Mesendoderm (in vitro differentiated cells): ENCODE measurements around the gene CA10.

ENCODE experiments used
- DNase-seq: peaks from one replicate; pipeline ENCODE4 v3.0.0; 2013
- H2AK5ac ChIP-seq: 2 replicates; pipeline ENCODE4 v1.6.1; 2013; ENCODE audit warnings: low read length, inconsistent platforms
- H2BK120ac ChIP-seq: 2 replicates; pipeline ENCODE4 v1.6.1; 2013; ENCODE audit warnings: low read depth, mild to moderate bottlenecking, low read length, moderate library complexity, mixed read lengths
- H2BK15ac ChIP-seq: replicated peaks from 2 replicates; pipeline ENCODE4 v1.6.1; 2013; ENCODE audit warnings: low read depth, mild to moderate bottlenecking, moderate library complexity
- H2BK5ac ChIP-seq: 2 replicates; pipeline ENCODE4 v1.6.1; 2013; ENCODE audit warnings: low read length, inconsistent platforms
- H3K18ac ChIP-seq: 2 replicates; pipeline ENCODE4 v1.6.1; 2013; ENCODE audit warnings: mild to moderate bottlenecking, low read length, mixed read lengths
- H3K23ac ChIP-seq: one replicate; pipeline ENCODE4 v1.6.1; 2013; ENCODE audit warnings: low read length
- H3K27ac ChIP-seq: 2 replicates; pipeline ENCODE4 v1.5.1; 2013; ENCODE audit warnings: low read depth, mild to moderate bottlenecking, inconsistent platforms, low read length, moderate library complexity
- H3K27me3 ChIP-seq: 2 replicates; pipeline ENCODE4 v1.6.1; 2013; ENCODE audit warnings: low read length, control low read depth, mild to moderate bottlenecking, inconsistent platforms; ENCODE audit not compliant: insufficient read depth, poor library complexity
- H3K36me3 ChIP-seq: 2 replicates; pipeline ENCODE4 v1.6.1; 2013; ENCODE audit warnings: low read length, inconsistent platforms; ENCODE audit not compliant: control insufficient read depth, insufficient read depth
- H3K4ac ChIP-seq: one replicate; pipeline ENCODE4 v1.6.1; 2013; ENCODE audit warnings: low read depth, mild to moderate bottlenecking, low read length, moderate library complexity
- H3K4me1 ChIP-seq: 2 replicates; pipeline ENCODE4 v1.6.1; 2013; ENCODE audit warnings: low read depth, low read length, inconsistent platforms; ENCODE audit not compliant: control insufficient read depth
- H3K4me2 ChIP-seq: 2 replicates; pipeline ENCODE4 v1.6.1; 2013; ENCODE audit warnings: low read length
- H3K4me3 ChIP-seq: 2 replicates; pipeline ENCODE4 v1.5.1; 2013; ENCODE audit warnings: mild to moderate bottlenecking, low read length
- H3K56ac ChIP-seq: one replicate; pipeline ENCODE4 v1.6.1; 2013; ENCODE audit warnings: low read length
- H3K79me1 ChIP-seq: 2 replicates; pipeline ENCODE4 v1.6.1; 2013; ENCODE audit warnings: low read length, inconsistent platforms
- H3K79me2 ChIP-seq: 2 replicates; pipeline ENCODE4 v1.6.1; 2013; ENCODE audit warnings: mild to moderate bottlenecking, low read length; ENCODE audit not compliant: control insufficient read depth, insufficient read depth
- H3K9ac ChIP-seq: 2 replicates; pipeline ENCODE4 v1.6.1; 2013; ENCODE audit warnings: low read length, inconsistent platforms
- H4K5ac ChIP-seq: one replicate; pipeline ENCODE4 v1.6.1; 2013; ENCODE audit warnings: low read length
- H4K8ac ChIP-seq: one replicate; pipeline ENCODE4 v1.6.1; 2013; ENCODE audit warnings: low read depth, mild to moderate bottlenecking, control low read depth, low read length, moderate library complexity
- WGBS: extraction: QIAGEN DNeasy Blood & Tissue Kit; methylation state at CpG from one replicate; pipeline ENCODE4 v1.1.7; 2013; ENCODE audit warnings: low lambda C conversion rate, missing lambda C conversion rate; ENCODE audit not compliant: insufficient coverage; ENCODE audit errors: extremely low coverage; 5-methylcytosine and 5-hydroxymethylcytosine counted together

The CA10 gene

DNA sequence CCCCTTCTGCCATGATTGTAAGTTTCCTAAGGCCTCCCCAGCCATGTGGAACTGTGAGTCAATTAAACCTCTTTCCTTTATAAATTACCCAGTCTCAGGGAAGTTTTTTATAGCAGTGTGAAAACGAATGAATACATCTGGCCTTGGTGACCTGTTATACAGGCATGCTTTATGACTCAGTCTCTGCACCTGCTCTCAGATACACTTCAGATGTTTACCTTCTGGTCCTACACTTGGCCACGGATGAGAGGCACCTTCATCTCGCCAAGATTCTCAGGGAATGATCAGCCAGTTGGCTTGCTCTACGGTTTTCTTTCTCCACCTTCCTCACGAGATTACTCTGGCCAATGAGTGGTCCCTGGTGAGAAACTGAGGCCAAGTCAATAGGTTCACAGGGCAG, 304.7 kb downstream of the CA10 start:
- Histone ChIP-seq H2BK5ac (no peak overlapping the region), H2BK15ac (no peak overlapping the region), H3K79me1 (no peaks in the 10 kb centered on the region), H3K27ac (no peak overlapping the region), H3K4me2 (no peak overlapping the region), H3K4ac (no peak overlapping the region), H3K4me1 (no peaks in the 10 kb centered on the region), H3K4me3 (no peak overlapping the region), H3K18ac (no peak overlapping the region), H3K23ac (no peak overlapping the region), H3K9ac (no peak overlapping the region), H3K56ac (no peak overlapping the region), H4K8ac (no peak overlapping the region), H3K27me3 (no peaks in the 10 kb centered on the region), H3K79me2 (no peaks in the 10 kb centered on the region), H2BK120ac (no peak overlapping the region), H3K36me3 (no peaks in the 10 kb centered on the region), H4K5ac (no peak overlapping the region), H2AK5ac (no peak overlapping the region)
- DNase-seq = no peak
- WGBS = no CpG with 5 or more reads among the region's 5 CpGs

DNA sequence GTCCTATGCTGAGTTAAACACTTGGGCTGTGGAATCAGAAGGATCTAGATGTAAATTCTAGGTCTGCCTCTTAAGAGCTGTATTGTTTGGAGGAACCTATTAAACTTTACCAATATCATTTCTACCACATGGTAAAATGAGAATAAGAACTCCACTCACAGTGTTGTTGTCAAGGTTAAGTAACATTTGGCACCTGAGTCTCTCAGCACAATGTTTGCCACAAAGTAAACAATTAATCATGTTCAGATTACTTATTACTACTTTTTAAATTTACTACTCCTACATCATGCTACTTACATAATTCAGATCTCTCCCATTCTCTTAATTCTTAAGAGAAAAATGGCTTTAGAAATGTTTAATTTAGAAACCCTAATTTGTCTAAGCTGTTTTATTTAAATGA, 305.9 kb downstream of the CA10 start:
- H2BK120ac ChIP-seq = no peak overlapping the region
- H2BK5ac ChIP-seq = no peak overlapping the region
- no peak overlapping the region for H4K8ac ChIP-seq
- H3K4me2 ChIP-seq = no peak overlapping the region
- H3K27ac ChIP-seq = no peak overlapping the region
- no peak overlapping the region for H3K9ac ChIP-seq
- H3K4me3 ChIP-seq = no peak overlapping the region
- H3K18ac ChIP-seq = no peak overlapping the region
- H4K5ac ChIP-seq = no peak overlapping the region
- H2AK5ac ChIP-seq = no peak overlapping the region
- H3K79me2 ChIP-seq = no peaks in the 10 kb centered on the region
- no peak overlapping the region for H3K56ac ChIP-seq
- H3K36me3 ChIP-seq = no peaks in the 10 kb centered on the region
- H3K23ac ChIP-seq = no peak overlapping the region
- no peaks in the 10 kb centered on the region for H3K79me1 ChIP-seq
- H3K4ac ChIP-seq = no peak overlapping the region
- H3K4me1 ChIP-seq = no peaks in the 10 kb centered on the region
- no peak overlapping the region for H2BK15ac ChIP-seq
- H3K27me3 ChIP-seq = no peaks in the 10 kb centered on the region
- DNase-seq = no peak

DNA sequence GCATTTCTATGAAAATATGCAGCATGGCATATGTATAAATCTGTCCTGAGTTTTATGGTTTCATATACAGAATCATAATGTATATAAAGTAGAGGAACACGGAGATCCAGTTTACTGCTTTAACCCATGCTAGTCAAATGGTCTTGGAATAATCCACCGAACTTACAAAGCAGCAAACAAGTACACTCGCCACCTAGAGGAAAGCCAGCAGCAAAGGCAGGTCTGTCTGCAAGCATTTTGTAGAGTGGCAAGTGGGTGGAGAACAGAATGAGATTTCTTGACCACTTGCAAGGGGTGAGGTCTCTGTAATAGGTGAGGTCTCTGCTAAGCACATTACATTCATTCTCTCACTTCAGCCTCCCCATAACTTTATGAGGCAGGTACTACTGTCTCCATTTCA, 308.3 kb downstream of the CA10 start:
- no peak overlapping the region for H4K8ac ChIP-seq
- H3K27me3 ChIP-seq = no peaks in the 10 kb centered on the region
- H3K4me1 ChIP-seq = no peaks in the 10 kb centered on the region
- H3K23ac ChIP-seq = no peak overlapping the region
- no peak overlapping the region for H2BK120ac ChIP-seq
- no peak overlapping the region for H3K56ac ChIP-seq
- no peak overlapping the region for H2BK5ac ChIP-seq
- no peak overlapping the region for H2BK15ac ChIP-seq
- peak; percentile 46 for DNase-seq
- H3K4ac ChIP-seq = no peak overlapping the region
- H3K18ac ChIP-seq = no peak overlapping the region
- H3K79me2 ChIP-seq = no peaks in the 10 kb centered on the region
- no peaks in the 10 kb centered on the region for H3K79me1 ChIP-seq
- no peak overlapping the region for H3K4me2 ChIP-seq
- no peak overlapping the region for H3K9ac ChIP-seq
- H4K5ac ChIP-seq = no peak overlapping the region
- no peak overlapping the region for H3K27ac ChIP-seq
- WGBS = no CpG with 5 or more reads among the region's 3 CpGs
- no peak overlapping the region for H2AK5ac ChIP-seq
- H3K36me3 ChIP-seq = no peaks in the 10 kb centered on the region
- H3K4me3 ChIP-seq = no peak overlapping the region

DNA sequence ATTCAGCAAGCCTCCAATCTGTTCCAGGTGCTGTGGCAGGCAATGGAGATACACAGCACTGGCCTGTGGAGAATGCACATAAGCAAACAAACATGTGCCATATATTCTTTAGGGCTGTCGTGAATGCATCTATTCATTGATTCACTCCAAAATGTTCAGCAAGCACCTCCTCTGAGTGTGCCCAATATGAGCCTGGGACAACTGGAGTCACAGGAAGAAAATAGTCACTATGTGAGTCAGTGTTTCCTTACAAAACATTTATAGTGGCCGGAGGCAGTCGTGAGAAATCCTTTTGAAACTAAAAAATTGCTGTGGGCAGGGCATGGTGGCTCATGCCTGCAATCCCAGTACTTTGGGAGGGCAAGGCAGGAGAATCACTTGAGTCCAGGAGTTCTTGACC, 310.1 kb downstream of the CA10 start:
- H3K4me2 ChIP-seq = no peak overlapping the region
- no peak overlapping the region for H4K5ac ChIP-seq
- H3K27ac ChIP-seq = no peak overlapping the region
- no peak for DNase-seq
- no peak overlapping the region for H3K23ac ChIP-seq
- H3K4me1 ChIP-seq = no peaks in the 10 kb centered on the region
- no peak overlapping the region for H3K4me3 ChIP-seq
- no peak overlapping the region for H2BK5ac ChIP-seq
- WGBS = no CpG with 5 or more reads among the region's 3 CpGs
- H3K79me2 ChIP-seq = no peaks in the 10 kb centered on the region
- no peak overlapping the region for H2AK5ac ChIP-seq
- H3K4ac ChIP-seq = no peak overlapping the region
- H3K18ac ChIP-seq = no peak overlapping the region
- no peaks in the 10 kb centered on the region for H3K36me3 ChIP-seq
- H2BK120ac ChIP-seq = no peak overlapping the region
- no peaks in the 10 kb centered on the region for H3K79me1 ChIP-seq
- H2BK15ac ChIP-seq = no peak overlapping the region
- no peak overlapping the region for H4K8ac ChIP-seq
- H3K9ac ChIP-seq = no peak overlapping the region
- H3K27me3 ChIP-seq = no peaks in the 10 kb centered on the region
- H3K56ac ChIP-seq = no peak overlapping the region

GRCh38 chr17:51846566-51846965, 311.9 kb downstream of the CA10 start:
- Histone ChIP-seq H3K23ac (no peak overlapping the region), H3K27me3 (no peaks in the 10 kb centered on the region), H2BK15ac (no peak overlapping the region), H3K27ac (no peak overlapping the region), H3K18ac (no peak overlapping the region), H3K79me2 (no peaks in the 10 kb centered on the region), H4K5ac (no peak overlapping the region), H3K4me1 (no peaks in the 10 kb centered on the region), H3K4ac (no peak overlapping the region), H3K36me3 (no peaks in the 10 kb centered on the region), H3K56ac (no peak overlapping the region), H3K9ac (no peak overlapping the region), H3K79me1 (no peaks in the 10 kb centered on the region), H4K8ac (no peak overlapping the region), H2AK5ac (no peak overlapping the region), H3K4me2 (no peak overlapping the region), H2BK120ac (no peak overlapping the region), H3K4me3 (no peak overlapping the region), H2BK5ac (no peak overlapping the region)
- WGBS = no CpG with 5 or more reads among the region's 4 CpGs
- no peak for DNase-seq

DNA sequence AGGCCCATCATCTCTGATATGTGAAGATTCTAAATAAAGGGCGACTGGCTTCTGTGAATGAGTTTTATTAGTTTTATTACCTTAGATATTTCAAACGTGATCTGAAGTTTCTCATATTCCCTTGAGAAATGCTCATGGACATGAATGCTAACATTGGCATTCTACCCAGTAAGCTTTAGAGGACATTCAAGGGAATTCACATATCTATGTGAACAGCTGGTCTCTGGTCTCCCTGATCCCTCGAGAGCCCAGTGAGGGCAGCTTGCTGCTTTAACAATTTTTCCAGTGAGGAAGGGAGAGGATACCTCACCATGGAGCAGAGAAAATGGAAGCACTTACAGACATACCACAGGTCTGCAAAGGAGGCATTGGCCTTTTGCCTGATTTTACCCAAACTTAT, 312.7 kb downstream of the CA10 start:
- Histone ChIP-seq H3K27me3 (no peaks in the 10 kb centered on the region), H2BK5ac (no peak overlapping the region), H2BK120ac (no peak overlapping the region), H3K56ac (no peak overlapping the region), H3K23ac (no peak overlapping the region), H3K79me1 (no peaks in the 10 kb centered on the region), H3K18ac (no peak overlapping the region), H3K4me1 (no peaks in the 10 kb centered on the region), H2AK5ac (no peak overlapping the region), H4K8ac (no peak overlapping the region), H3K4me2 (no peak overlapping the region), H2BK15ac (no peak overlapping the region), H3K9ac (no peak overlapping the region), H3K36me3 (no peaks in the 10 kb centered on the region), H3K4me3 (no peak overlapping the region), H3K27ac (no peak overlapping the region), H3K4ac (no peak overlapping the region), H3K79me2 (no peaks in the 10 kb centered on the region), H4K5ac (no peak overlapping the region)
- no CpG with 5 or more reads among the region's 3 CpGs for WGBS
- DNase-seq = no peak
